GM18907 (cell line): Measurements from ENCODE around the gene KCNK1.
A peak's percentile ranks its signal among the peaks of the same experiment; 100 is the strongest.

Experiments
- ATAC-seq: cut with Tn5 transposase; IDR thresholded peaks from one replicate; pipeline ENCODE4 v1.9.1; 2021; ENCODE audit warnings: mild to moderate bottlenecking, moderate library complexity; ENCODE audit not compliant: unreplicated experiment

KCNK1 gene

DNA sequence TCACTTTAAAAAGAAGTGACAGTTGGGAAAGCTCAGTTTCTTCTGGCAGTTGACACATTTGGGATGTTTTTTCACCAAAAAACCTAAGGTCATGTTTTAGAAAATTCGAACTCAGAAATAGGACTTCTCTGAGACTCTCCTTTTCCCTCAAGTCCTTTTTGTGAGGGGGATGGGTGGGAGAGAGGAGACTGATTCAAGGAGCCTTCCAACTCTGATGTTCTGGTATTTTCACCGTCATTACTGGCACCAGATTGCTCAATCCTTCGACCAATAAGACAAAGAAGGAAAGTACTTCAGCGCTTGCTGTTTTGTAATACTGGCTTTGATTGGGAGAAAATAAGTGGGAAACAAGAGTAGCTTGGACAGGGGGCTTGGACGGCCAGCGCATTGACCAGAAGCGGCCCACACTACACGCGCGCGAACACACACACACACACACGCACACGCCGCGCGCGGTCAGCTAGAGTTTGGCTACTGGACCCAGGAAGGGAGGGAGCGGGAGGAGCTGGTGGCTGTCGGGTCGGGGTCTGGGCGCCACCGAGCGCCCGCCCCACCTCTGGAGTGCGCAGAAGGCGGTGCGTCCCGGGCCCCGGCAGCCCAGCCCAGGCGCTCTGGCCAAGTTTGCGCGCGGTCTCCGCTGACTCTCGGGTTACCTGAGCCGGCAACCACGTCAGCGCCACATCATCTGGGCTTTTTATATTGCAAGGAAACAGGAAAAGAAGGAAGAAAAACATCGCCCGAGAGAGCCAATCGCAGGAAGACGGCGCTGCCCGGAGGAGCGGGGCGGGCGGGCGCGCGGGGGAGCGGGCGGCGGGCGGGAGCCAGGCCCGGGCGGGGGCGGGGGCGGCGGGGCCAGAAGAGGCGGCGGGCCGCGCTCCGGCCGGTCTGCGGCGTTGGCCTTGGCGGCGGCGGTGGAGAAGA is at the start of gene KCNK1:
KCNK1 (plus strand) TSS at position 855 of the 921 bp plus-strand sequence; CDS start at position 921, 66 bp downstream.
- no peak for ATAC-seq

DNA sequence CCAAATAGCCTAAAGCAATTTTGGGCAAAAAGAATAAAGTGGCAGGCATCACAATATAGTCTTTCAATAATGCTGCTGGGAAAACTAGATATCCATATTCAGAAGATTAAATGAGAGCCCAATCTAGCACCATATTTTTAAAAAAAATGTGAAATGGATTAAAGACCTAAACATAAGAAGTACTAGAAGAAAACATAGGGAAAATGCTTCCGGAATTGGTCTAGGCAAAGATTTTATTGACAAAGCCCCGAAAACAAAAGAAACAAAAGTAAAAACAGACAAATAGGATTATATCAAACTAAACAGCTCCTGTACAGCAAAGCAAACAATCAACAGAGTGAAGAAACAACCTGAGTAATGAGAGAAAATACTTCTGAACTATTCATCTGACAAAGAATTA is 48.6 kb upstream of the KCNK1 start:
- ATAC-seq: no peak

DNA sequence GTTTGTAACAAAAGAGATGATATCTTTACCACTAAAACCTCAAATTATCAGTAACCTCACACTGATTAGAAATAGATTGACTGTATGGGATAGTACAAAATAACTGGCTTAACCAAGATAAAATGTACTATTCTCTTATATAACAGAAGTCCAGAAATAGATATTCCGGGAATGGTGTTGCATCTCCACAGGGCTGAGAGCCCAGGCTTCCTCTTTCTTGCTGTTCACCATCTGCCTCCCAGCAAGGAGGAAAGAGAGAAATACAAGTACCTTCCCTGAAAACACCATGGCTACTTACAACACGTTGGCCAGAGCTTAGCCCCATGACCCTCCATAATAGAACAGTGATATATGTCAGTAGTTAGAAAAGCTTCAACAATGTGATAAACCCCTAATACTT is 47.0 kb upstream of the KCNK1 start:
- ATAC-seq: no peak

DNA sequence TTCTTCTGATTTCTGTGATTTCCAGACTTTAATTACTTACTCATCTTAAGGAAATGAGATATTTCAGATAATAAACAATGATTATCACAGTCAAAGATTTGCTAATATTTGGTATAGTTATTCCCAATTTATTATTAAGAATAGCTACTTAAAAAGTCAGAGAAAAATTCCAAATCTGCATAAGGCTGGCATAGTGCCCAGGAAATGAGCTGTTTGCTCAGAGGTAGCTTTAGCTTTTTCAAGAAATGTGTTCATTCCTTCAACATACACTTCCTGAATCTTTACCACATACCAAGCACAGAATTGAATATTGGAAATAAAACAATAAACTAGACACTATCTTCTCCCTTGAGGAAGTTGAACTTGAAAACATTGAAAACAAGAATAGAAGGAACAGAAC is 44.3 kb upstream of the KCNK1 start:
- ATAC-seq: no peak

DNA sequence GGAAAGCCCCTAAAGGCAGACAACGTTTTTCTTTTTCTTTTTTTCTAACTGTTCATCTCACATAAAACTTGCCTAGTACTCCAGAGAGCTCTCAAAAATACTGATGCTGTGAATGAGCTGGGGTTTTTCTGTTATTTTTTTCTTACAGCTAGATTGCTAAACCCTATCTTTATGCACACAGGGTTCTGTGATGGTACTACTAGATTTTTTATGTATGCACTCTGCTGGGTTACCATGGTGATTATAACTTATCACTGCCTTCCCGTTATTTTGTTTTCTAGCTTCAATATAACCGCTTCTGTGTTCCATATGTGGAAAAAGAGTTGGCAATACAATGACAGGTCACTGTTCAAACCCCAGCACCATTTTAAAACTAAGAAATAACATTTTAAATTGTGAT is 43.7 kb upstream of the KCNK1 start:
- no peak for ATAC-seq

DNA sequence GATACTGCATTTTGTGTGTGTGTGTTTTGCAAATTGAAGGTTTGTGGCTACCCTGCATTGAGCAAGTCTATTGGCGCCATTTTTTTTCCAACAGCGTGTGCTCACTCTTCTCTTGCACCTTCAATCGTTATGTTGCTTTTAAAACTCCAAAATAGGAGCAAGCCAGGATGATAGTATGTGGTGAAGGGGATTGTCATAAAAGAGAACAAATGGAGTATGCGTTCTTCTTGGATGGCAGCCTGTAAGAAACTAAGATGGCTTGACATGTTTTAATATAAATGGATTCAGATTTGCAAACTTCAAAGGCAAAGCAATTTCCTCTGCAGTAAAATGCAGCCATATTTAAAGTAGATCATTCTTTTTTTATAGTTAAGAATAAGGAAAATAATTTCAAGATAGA is 43.2 kb upstream of the KCNK1 start:
- ATAC-seq: no peak

DNA sequence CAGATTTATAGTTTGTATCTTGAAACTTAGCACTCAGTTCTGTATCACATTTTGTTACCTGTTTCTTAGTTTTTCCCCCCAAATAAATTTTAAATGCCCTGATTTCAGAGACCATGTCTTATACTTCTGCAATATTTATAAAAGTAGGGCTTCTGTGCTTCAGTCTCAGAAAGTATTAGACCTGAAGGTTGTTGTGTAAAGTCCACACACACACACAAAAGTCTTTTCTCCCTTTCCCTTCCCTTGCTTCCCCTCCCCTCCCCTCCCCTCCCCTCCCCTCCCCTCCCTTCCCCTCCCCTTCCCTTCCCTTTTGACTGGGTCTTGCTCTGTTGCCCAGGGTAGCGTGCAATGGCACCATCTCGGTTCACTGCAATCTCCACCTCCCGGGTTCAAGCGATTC is 41.0 kb upstream of the KCNK1 start:
- no peak for ATAC-seq

DNA sequence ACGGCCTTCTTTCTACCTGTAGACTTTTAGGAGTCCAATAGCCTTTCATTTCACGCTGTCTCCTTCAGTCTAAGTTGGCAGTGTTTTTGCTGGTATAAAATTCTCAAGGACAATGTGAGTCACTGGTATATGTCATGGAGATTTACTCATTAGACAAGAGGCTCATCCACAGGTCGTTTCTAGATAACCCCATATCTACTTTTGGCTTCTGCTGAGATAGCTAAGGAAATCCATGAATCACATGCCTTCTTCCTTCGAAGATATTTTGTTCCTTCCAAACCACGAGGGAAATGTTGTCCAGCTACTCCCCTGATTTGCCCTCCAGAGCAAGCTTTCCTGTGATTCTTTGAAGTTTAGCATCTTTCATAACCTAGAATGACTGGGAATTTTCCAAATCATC is 38.5 kb upstream of the KCNK1 start:
- no peak for ATAC-seq

DNA sequence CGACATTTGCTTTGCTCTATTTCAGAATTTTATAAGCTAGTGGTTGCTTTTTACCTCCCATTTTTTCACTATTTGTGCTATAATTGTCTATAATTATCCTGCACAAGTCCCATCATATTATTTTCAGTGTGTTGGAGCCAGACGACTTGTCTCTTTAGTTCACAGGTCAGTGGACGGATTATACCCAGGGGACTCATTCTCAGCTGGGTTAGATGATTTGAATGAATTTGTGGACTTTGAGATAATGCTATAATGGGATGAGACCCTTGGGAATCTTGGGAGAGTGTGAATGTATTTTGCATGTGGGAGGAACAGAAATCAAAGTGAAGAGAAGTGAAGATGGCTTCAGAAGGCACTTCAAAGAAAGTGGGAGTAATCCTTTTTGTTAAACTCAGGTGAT is 31.5 kb upstream of the KCNK1 start:
- ATAC-seq: no peak

DNA sequence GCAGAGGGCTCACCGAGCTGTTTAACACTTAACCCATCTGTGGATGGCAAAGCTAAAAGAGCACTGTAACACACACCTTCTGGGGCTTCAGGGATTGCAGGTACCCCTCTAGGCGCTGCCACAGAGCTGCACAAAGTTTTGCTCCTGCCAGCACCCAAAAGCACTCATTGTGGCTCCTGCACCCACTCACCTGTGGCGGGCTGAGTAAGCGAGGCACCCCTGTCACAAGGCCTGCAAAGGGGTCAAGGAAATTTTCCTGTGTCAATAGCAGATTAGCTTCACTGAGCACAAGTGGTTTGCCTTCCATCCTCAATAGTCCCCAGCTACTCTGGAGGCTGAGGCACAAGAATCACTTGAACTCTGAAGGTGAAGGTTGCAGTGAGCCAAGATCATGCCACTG is 29.5 kb upstream of the KCNK1 start:
- ATAC-seq: no peak

DNA sequence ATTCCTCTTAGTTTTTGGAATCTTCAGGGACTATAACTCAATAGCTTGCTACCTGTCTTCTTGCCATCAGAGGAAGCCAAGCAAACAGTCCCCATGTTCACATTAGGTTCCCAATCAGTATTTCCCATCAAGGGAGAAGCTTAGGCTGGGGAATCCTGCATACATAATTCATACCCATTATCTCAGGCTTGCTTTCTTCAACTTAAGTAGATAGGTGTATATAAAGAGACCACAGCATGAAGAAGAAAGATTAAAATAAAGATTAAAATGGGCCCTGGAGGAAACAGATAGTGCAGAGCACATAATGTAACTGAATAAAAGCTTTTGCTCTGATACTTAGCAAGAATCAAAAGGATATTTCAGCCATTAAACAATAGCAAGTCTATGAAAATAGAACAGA is 29.0 kb upstream of the KCNK1 start:
- ATAC-seq: no peak

DNA sequence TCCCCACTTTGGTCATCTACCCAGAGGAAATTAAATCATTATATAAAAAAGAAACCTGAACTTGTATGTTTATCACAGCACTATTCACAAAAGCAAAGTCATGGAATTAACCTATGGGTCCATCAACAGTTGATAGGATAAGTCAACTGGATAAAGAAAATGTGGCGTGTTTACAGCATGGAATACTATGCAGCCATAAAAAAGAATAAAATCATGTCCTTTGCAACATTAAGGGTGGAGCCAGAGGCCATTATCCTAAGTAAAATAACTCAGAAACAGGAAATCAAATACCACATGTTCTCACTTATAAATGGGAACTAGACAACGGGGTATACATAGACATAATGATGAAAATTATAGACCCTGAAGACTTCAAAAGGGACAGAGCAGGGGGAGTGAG is 27.6 kb upstream of the KCNK1 start:
- ATAC-seq: no peak

DNA sequence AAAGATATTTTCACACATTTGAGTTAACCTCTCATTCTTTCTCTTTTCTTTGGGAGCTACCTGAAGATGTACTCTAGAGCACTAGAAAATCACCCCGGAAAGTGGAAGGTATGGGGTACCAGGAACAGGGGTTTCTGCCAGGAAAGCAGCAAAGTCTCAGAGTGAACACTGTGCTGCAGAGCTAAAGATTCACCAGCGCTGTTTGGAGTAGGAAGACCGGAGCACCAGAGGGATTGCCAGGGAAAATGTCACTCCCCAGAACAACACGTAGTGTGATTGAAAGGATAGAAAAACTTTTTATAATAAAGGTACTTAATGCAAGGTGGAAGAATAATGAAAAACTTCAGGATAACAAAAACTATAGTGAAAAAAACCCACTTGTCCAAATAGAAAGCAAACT is 26.7 kb upstream of the KCNK1 start:
- ATAC-seq: no peak

DNA sequence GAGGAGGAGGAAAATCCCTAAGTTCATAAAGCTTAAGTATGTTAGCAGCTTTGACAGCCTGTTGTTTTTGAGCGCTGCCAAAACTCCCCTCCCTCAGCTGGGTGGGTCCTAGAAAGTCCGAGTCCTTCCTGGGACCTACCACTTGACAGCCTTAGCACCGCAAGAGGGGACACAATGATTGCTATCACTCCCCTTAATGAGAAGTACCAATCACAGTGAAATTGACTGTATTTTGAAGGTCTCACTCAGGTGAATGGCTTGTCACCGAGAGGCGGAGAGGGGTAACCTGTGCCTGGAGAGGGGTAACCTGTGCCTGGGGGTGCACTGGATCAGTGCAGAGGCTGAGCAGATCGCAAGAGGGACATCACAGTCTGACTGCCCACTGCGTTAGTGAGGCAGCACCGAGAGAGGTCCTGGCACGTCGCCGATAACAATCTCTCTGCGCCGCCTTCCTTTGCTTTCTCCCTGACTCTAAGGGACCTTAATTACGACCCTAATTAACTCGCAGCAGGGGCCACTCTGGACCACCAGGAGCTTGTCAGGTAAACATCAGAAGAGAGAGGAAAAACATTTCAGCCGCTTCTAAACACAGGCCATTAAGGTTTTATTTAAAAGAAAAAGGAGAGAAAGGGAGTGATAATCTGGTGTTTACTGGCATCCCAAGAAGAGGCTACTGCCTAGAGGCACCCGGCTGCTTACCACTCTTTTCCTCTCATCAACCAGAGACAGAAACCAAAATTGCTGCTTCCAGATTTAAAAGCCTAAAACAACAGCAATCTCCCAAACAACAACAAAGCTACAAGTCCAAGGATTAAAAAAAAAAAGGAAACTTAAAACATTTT is 25.7 kb upstream of the KCNK1 start:
- no peak for ATAC-seq

DNA sequence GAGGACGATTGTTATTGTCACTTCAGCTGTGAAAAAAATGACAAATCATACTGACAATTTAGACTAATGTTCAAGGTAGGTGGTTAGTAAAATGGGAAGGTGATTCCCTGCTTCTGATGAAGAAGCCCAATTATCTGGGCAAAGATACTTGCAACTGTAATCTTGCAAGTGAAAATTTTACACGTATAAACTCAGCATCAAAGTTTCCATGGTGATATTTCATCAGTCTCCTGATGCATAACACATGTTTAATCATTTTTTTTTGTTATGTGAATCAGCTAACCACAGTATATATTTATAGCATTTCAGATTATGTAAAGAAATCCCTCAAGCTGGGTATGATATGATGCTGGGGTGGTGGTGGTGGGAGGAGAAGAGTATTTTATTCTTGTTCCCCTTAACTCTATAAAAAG is 16.4 kb upstream of the KCNK1 start:
- ATAC-seq: no peak

DNA sequence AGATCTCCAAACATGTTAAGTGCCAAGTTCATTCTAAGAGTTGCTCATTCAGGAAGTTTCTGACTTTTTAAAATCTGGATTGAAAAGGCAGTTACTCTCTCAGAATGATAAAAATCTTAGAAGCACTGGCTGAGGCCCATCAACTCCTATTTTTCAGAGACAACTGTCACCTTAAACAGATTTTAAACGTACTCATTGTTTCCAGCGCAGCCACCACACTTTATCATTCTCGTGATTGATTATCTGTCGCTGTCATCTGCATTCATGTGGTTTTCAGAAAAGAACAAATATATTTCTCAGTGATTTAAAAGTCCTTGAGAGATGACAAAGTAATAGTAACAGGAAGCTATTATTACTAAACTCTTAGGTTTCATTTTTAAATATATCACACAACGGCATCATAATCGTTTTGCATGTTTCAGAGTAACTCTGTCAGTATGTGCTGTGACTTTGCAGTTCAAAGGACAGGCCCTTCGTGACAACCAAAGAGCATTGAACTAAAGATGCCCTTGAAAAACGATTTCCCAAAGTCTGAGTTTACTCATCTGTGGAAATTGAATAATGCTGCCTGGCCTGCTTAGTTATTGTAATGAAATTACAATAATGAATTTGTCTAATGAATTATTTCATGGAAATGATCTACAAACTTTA is 14.9 kb upstream of the KCNK1 start:
- ATAC-seq: peak; percentile 88

DNA sequence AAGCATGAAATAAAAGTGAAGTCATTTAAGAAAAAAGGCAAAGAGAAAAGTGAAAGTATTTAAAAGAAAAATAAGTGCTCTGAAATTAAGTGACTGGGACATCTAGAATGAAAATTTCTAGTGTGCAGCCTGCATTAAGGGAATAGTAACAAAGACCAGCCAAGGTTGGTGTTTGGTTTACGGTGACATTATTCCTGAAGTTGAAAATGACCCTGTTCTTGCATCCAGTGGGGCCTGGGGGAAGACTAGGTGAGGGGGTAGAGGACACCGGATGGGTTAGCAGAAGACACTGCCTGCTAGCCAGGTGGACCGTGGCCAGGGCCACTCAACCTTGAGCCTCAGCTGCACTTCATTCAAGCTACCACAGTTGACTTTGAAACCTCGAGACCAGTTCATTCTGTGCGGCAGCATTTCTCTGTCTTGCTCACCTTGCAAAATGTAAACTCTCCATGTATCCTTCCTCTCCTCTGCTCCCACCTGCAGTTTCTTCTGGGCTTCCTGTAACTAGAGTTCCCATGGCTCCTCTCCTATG is 14.3 kb upstream of the KCNK1 start:
- ATAC-seq: peak; percentile 40

DNA sequence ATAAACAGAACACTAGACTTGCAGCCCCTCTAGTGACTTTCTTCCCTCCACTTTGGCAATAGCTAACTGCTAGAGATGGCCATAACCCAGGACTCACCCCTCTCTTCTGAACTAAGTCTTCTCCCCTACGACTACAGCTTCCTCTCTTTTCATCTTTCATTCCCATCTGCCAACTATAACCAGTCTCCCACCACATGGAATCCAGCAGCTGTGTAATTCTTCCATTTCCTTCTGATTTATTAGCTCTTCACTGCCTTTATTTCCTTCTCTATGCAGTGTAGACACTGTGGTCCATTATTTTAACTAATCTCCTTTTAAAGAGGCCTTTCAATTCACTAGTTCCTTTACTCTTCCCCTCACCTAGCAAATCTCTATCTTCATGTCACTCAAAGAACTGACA is 13.4 kb upstream of the KCNK1 start:
- no peak for ATAC-seq

DNA sequence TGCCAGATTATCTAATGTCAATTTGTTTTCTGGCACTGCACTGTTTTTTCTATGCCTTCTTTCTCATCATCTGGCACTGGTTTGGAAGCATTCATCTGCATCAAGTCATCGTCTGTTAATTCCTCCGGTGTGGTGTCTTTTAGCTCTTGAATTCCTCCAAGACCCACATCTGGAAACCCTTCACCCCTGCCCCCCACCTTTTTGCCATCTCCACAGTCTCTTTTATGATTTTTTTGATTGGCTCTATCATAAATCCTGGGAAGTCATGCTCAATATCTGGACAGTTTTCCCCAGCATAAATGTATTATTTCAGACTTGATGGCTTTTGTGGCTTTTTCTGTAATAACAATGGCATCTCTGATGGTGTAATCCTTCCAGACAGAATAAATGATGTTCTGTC is 10.4 kb upstream of the KCNK1 start:
- no peak for ATAC-seq

DNA sequence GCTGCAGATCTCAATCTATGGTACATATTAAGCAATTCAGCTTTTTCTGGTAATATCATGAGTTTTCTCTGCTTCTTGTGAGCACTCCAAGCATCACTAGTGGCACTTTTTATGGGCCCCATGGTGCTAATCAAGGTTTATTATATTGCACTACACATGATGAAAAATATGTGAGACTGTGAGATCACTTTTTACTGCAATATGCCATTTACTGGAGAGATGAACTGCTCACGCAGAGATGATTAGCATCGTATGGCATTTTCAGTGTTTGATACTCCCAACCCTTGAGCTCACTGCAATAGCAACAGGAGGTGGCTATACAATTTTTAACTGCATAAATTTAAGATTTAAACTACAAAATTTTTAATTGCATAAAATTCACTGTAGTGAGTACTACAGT is 8.7 kb upstream of the KCNK1 start:
- no peak for ATAC-seq

DNA sequence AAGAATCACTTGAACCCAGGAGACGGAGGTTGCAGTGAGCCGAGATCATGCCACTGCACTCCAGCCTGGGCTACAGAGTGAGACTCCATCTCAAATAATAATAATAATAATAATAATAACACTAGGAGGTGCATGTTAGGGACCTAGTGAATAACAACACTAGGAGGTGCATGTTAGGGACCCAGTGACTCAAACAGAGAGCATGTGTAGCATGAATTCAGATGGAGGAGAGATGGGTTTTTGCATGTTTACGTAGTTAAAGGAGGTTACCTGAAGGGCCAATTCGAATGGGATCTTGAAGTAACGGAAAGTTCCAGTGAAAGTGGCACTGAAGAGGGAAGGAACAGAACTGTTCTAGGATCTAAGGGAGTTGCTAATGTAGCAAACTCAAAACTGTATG is 7.1 kb upstream of the KCNK1 start:
- no peak for ATAC-seq
